HEK293 (cell line): ENCODE measurements around the gene GRB2.

Experiments used
- BCL11B ChIP-seq: fragments of 450-650 bp; formaldehyde crosslinking; IDR thresholded peaks from 2 replicates; pipeline ENCODE4 v1.5.1; 2016; ENCODE audit warnings: low read depth, missing biosample characterization, missing genetic modification characterization
- FEZF1 ChIP-seq: fragments of 450-650 bp; formaldehyde crosslinking; IDR thresholded peaks from 2 replicates; pipeline ENCODE4 v1.5.1; 2016; ENCODE audit warnings: missing biosample characterization, missing genetic modification characterization
- GLI4 ChIP-seq: fragments of 450-650 bp; formaldehyde crosslinking; IDR thresholded peaks from 2 replicates; pipeline ENCODE4 v1.5.1; 2016; ENCODE audit warnings: missing biosample characterization, missing genetic modification characterization
- GLIS2 ChIP-seq: fragments of 450-650 bp; formaldehyde crosslinking; IDR thresholded peaks from 2 replicates; pipeline ENCODE4 v1.5.1; 2016; ENCODE audit warnings: missing biosample characterization, missing genetic modification characterization
- KLF17 ChIP-seq: fragments of 450-650 bp; formaldehyde crosslinking; IDR thresholded peaks from 2 replicates; pipeline ENCODE4 v1.5.1; 2016; ENCODE audit warnings: missing biosample characterization, missing genetic modification characterization
- MYNN ChIP-seq: fragments of 450-650 bp; formaldehyde crosslinking; IDR thresholded peaks from 2 replicates; pipeline ENCODE4 v1.5.1; 2016; ENCODE audit warnings: missing biosample characterization, missing genetic modification characterization, borderline replicate concordance
- PBX3 ChIP-seq: sonication (generic); formaldehyde crosslinking; IDR thresholded peaks from 2 replicates; pipeline ENCODE4 v1.8.1; 2022; ENCODE audit warnings: mild to moderate bottlenecking, moderate library complexity, missing genetic modification reagents
- PRDM1 ChIP-seq: fragments of 450-650 bp; formaldehyde crosslinking; IDR thresholded peaks from 2 replicates; pipeline ENCODE4; 2016; ENCODE audit warnings: missing biosample characterization, missing genetic modification characterization
- PRDM2 ChIP-seq: fragments of 450-650 bp; formaldehyde crosslinking; IDR thresholded peaks from 2 replicates; pipeline ENCODE4 v1.5.1; 2016; ENCODE audit warnings: missing biosample characterization, missing genetic modification characterization, borderline replicate concordance
- REPIN1 ChIP-seq: fragments of 450-650 bp; formaldehyde crosslinking; IDR thresholded peaks from 2 replicates; pipeline ENCODE4 v1.5.1; 2017; ENCODE audit warnings: missing biosample characterization, missing genetic modification characterization, low read depth
- WT1 ChIP-seq: fragments of 450-650 bp; formaldehyde crosslinking; IDR thresholded peaks from 2 replicates; pipeline ENCODE4 v1.5.1; 2016; ENCODE audit warnings: missing biosample characterization, missing genetic modification characterization
- ZBTB17 ChIP-seq: fragments of 450-650 bp; formaldehyde crosslinking; IDR thresholded peaks from 2 replicates; pipeline ENCODE4 v1.5.1; 2016; ENCODE audit warnings: missing biosample characterization, missing genetic modification characterization
- ZBTB7A ChIP-seq: fragments of 450-650 bp; formaldehyde crosslinking; IDR thresholded peaks from 2 replicates; pipeline ENCODE4 v1.5.1; 2016; ENCODE audit warnings: low read depth, missing biosample characterization, missing genetic modification characterization
- ZNF121 ChIP-seq: fragments of 450-650 bp; formaldehyde crosslinking; IDR thresholded peaks from 2 replicates; pipeline ENCODE4 v1.5.1; 2016; ENCODE audit warnings: missing biosample characterization, missing genetic modification characterization
- ZNF132 ChIP-seq: fragments of 450-650 bp; formaldehyde crosslinking; IDR thresholded peaks from 2 replicates; pipeline ENCODE4 v1.5.1; 2017; ENCODE audit warnings: missing biosample characterization, missing genetic modification characterization, borderline replicate concordance
- ZNF148 ChIP-seq: fragments of 450-650 bp; formaldehyde crosslinking; IDR thresholded peaks from 2 replicates; pipeline ENCODE4 v1.5.0; 2017; ENCODE audit warnings: missing biosample characterization, missing genetic modification characterization, borderline replicate concordance
- ZNF169 ChIP-seq: fragments of 450-650 bp; formaldehyde crosslinking; IDR thresholded peaks from 2 replicates; pipeline ENCODE4 v1.5.1; 2016; ENCODE audit warnings: missing biosample characterization, missing genetic modification characterization
- ZNF280D ChIP-seq: fragments of 450-650 bp; formaldehyde crosslinking; IDR thresholded peaks from 2 replicates; pipeline ENCODE4 v1.5.1; 2016; ENCODE audit warnings: missing biosample characterization, missing genetic modification characterization
- ZNF544 ChIP-seq: fragments of 450-650 bp; formaldehyde crosslinking; IDR thresholded peaks from 2 replicates; pipeline ENCODE4 v1.5.0; 2017; ENCODE audit warnings: missing biosample characterization, missing genetic modification characterization
- ZNF626 ChIP-seq: fragments of 450-650 bp; sonication (Bioruptor Pico); formaldehyde crosslinking; IDR thresholded peaks from 2 replicates; pipeline ENCODE4 v1.5.1; 2018; ENCODE audit warnings: missing biosample characterization, missing genetic modification characterization, inconsistent platforms
- ZNF645 ChIP-seq: fragments of 450-650 bp; formaldehyde crosslinking; IDR thresholded peaks from 2 replicates; pipeline ENCODE4; 2016; ENCODE audit warnings: missing biosample characterization, missing genetic modification characterization
- ZNF660 ChIP-seq: fragments of 450-650 bp; IDR thresholded peaks from 2 replicates; pipeline ENCODE4 v1.5.1; 2018; ENCODE audit warnings: missing biosample characterization, mild to moderate bottlenecking, missing genetic modification characterization
- ZSCAN5A ChIP-seq: fragments of 450-650 bp; formaldehyde crosslinking; IDR thresholded peaks from 2 replicates; pipeline ENCODE4 v1.5.1; 2016; ENCODE audit warnings: missing biosample characterization, missing genetic modification characterization

Gene GRB2

GRCh38 chr17:75288770-75289114, 116.7 kb downstream of the GRB2 start (continued):
- TF ChIP-seq MYNN (tag by site-specific recombination) (no peak), ZBTB7A (tag by site-specific recombination) (no peak), REPIN1 (no peak), PBX3 (CRISPR knock-in tag) (no peak), GLI4 (tag by site-specific recombination) (no peak), FEZF1 (no peak), ZNF626 (tag by site-specific recombination) (no peak), ZNF660 (tag by site-specific recombination) (no peak), ZSCAN5A (tag by site-specific recombination) (no peak), ZNF645 (tag by site-specific recombination) (no peak), ZNF169 (no peak), WT1 (tag by site-specific recombination) (no peak), ZNF121 (tag by site-specific recombination) (no peak), ZNF148 (no peak), ZBTB17 (tag by site-specific recombination) (no peak), KLF17 (tag by site-specific recombination) (no peak; the same call in 1 of the 2 replicates), GLIS2 (tag by site-specific recombination) (peak; percentile 50; the same call in 1 of the 2 replicates), ZNF132 (tag by site-specific recombination) (no peak), ZNF280D (tag by site-specific recombination) (no peak), ZNF544 (tag by site-specific recombination) (no peak), BCL11B (tag by site-specific recombination) (no peak), PRDM1 (tag by site-specific recombination) (no peak), PRDM2 (tag by site-specific recombination) (no peak)
